K562 (cell line): ENCODE data around the gene RPTOR. TPM values are rescaled to one million over a fixed set of nuclear protein-coding genes. Genes with fewer than 3 reads are reported as not detected.

Source experiments
- ATAC-seq: fragments of 200-7000 bp; cut with Tn5 transposase; 3 replicates; pipeline ENCODE4 v1.9.1; 2020; ENCODE audit warnings: moderate library complexity
- BruUV-seq: library from RNA; stranded (reverse); fragments of 400-500 nt; replicated peaks from 2 replicates; lab custom pipeline; 2021; lab: Mats Ljungman, UMichigan
- CTCF ChIA-PET: fragments of 300-600 bp; formaldehyde crosslinking; extraction: SDS; loops from one replicate; lab custom pipeline; 2021; ENCODE audit warnings: low intra/inter-chr PET ratio; lab: Yijun Ruan, JAX
- POLR2A ChIA-PET: fragments of 300-600, 350-650 bp; sonication (Branson Sonifier 250); formaldehyde crosslinking; extraction: SDS; loops from one replicate; lab custom pipeline; 2021; ENCODE audit warnings: antibody characterized with exemption, inconsistent platforms; lab: Yijun Ruan, JAX
- DNase-seq, 4 experiments: peaks; one replicate each; pipeline versions ENCODE4 v3.0.0 to v3.0.0-alpha.2; 2011 to 2018; ENCODE audit warnings: low spot score in 3 of 4, mixed read lengths in 3 of 4; ENCODE audit errors: extremely low read depth in 1 of 4
- FAIRE-seq: peaks from 2 replicates; lab custom pipeline; 2011; peaks lifted over from hg19 to GRCh38; lab: Jason Lieb, UNC
- H2AFZ ChIP-seq: 2 replicates; pipeline ENCODE4 v1.6.0; 2011; ENCODE audit warnings: low read depth, low read length, control low read depth, inconsistent platforms
- H3K27ac ChIP-seq: fragments of 200-600 bp; 3 replicates; pipeline ENCODE4 v1.8.0; 2011; ENCODE audit warnings: low read depth, mild to moderate bottlenecking, control low read depth, inconsistent platforms, low read length, moderate library complexity, mixed read lengths; ENCODE audit errors: extremely low read depth
- H3K27me3 ChIP-seq, 2 experiments: fragments of 300-600 bp in 1 of 2; 2 replicates in 1 of 2; 3 replicates in 1 of 2; pipeline versions ENCODE4 v1.6.0 to v1.8.0; 2011; ENCODE audit warnings: inconsistent platforms in 2 of 2, low read length in 2 of 2, mild to moderate bottlenecking in 1 of 2, mixed read lengths in 1 of 2, moderate library complexity in 1 of 2; ENCODE audit not compliant: control insufficient read depth in 2 of 2, insufficient read depth in 2 of 2
- H3K36me3 ChIP-seq: fragments of 300-600 bp; 3 replicates; pipeline ENCODE4 v1.8.0; 2011; ENCODE audit warnings: mild to moderate bottlenecking, low read length, inconsistent platforms; ENCODE audit not compliant: control insufficient read depth, insufficient read depth
- H3K4me1 ChIP-seq, 2 experiments: fragments of 200-600 bp in 1 of 2; replicated peaks in 1 of 2; 2 replicates in 1 of 2; 3 replicates in 1 of 2; pipeline versions ENCODE4 v1.5.1 to v1.8.0; 2011; ENCODE audit warnings: inconsistent platforms in 2 of 2, low read length in 2 of 2, mild to moderate bottlenecking in 1 of 2, mixed read lengths in 1 of 2, moderate library complexity in 1 of 2; ENCODE audit not compliant: control insufficient read depth in 2 of 2, insufficient read depth in 2 of 2
- H3K4me2 ChIP-seq: 2 replicates; pipeline ENCODE4 v1.6.1; 2011; ENCODE audit warnings: low read length, control low read depth, inconsistent platforms, mixed read lengths; ENCODE audit not compliant: insufficient read depth
- H3K4me3 ChIP-seq: fragments of 200-600 bp; sonication (generic), shearing (Covaris generic); 2 replicates; pipeline ENCODE4 v1.5.1; 2016; ENCODE audit warnings: control low read depth, inconsistent platforms
- H3K79me2 ChIP-seq: fragments of 200-600 bp; 3 replicates; pipeline ENCODE4 v1.8.0; 2011; ENCODE audit warnings: low read length, inconsistent platforms; ENCODE audit not compliant: control insufficient read depth, insufficient read depth
- H3K9ac ChIP-seq, 2 experiments: 2 replicates each; pipeline versions ENCODE4 v1.6.0 to v1.6.1; 2011; ENCODE audit warnings: low read depth in 2 of 2, low read length in 2 of 2, control low read depth in 1 of 2, inconsistent platforms in 1 of 2, mild to moderate bottlenecking in 1 of 2, mixed read lengths in 1 of 2; ENCODE audit not compliant: insufficient read depth in 1 of 2
- H3K9me1 ChIP-seq: one replicate; pipeline ENCODE4 v1.6.0; 2011; ENCODE audit warnings: inconsistent platforms, mild to moderate bottlenecking, low read length, moderate library complexity; ENCODE audit not compliant: control insufficient read depth, insufficient read depth
- H3K9me3 ChIP-seq: replicated peaks from 2 replicates; pipeline ENCODE4 v1.5.1; 2011; ENCODE audit warnings: low read depth, low read length, inconsistent platforms; ENCODE audit not compliant: control insufficient read depth, insufficient read depth
- H4K20me1 ChIP-seq: replicated peaks from 2 replicates; pipeline ENCODE4 v1.6.1; 2011; ENCODE audit warnings: low read length, inconsistent platforms, mixed read lengths; ENCODE audit not compliant: control insufficient read depth, insufficient read depth
- ATF3 ChIP-seq, 2 experiments: fragments of 450-650 bp in 1 of 2; sonication (generic) in 1 of 2; formaldehyde crosslinking in 1 of 2; IDR thresholded peaks in 1 of 2; conservative IDR thresholded peaks in 1 of 2; 2 replicates each; pipeline versions ENCODE4 v1.6.1 to v1.8.1; 2016 to 2023; ENCODE audit warnings: mild to moderate bottlenecking in 2 of 2, moderate library complexity in 2 of 2, inconsistent platforms in 1 of 2, missing genetic modification reagents in 1 of 2
- CBFA2T3 ChIP-seq: fragments of 450-650 bp; IDR thresholded peaks from 2 replicates; pipeline ENCODE4 v1.6.1; 2017
- HMGXB4 ChIP-seq: sonication (generic); formaldehyde crosslinking; IDR thresholded peaks from 2 replicates; pipeline ENCODE4 v1.8.1; 2023; ENCODE audit warnings: mild to moderate bottlenecking, missing genetic modification reagents
- MAFF ChIP-seq: IDR thresholded peaks from 2 replicates; pipeline ENCODE4 v1.6.1; 2012; ENCODE audit warnings: low read length, improper control_type of control experiment
- MAFK ChIP-seq: IDR thresholded peaks from 2 replicates; pipeline ENCODE4 v1.6.1; 2011; ENCODE audit warnings: low read length, improper control_type of control experiment
- MLLT1 ChIP-seq, 2 experiments: fragments of 450-650 bp; IDR thresholded peaks; 2 replicates each; pipeline ENCODE4 v1.6.1; 2016
- NFE2 ChIP-seq: IDR thresholded peaks from 2 replicates; pipeline ENCODE4 v1.6.1; 2014; ENCODE audit warnings: antibody characterized with exemption, low read depth
- NFE2L1 ChIP-seq: fragments of 450-650 bp; IDR thresholded peaks from 2 replicates; pipeline ENCODE4 v1.6.1; 2016; ENCODE audit warnings: missing genetic modification characterization, low read depth, mild to moderate bottlenecking, missing compliant biosample characterization, moderate library complexity, borderline replicate concordance
- SPI1 ChIP-seq: IDR thresholded peaks from 2 replicates; pipeline ENCODE4 v1.6.1; 2011; ENCODE audit warnings: low read depth, low read length, control low read depth, borderline replicate concordance
- ZNF384 ChIP-seq: IDR thresholded peaks from 2 replicates; pipeline ENCODE4 v1.6.1; 2012; ENCODE audit warnings: low read depth, low read length, improper control_type of control experiment
- ZNF436 ChIP-seq: fragments of 250-450, 450-650 bp; sonication (Bioruptor Pico); formaldehyde crosslinking; IDR thresholded peaks from 2 replicates; pipeline ENCODE4 v1.7.0; 2020; ENCODE audit warnings: mild to moderate bottlenecking
- WGBS: fragments of 100-300 bp; shearing (Covaris generic); methylation state at CpG from one replicate; pipeline ENCODE4 v1.1.6; 2016; ENCODE audit warnings: low coverage, mixed read lengths; ENCODE audit not compliant: insufficient coverage; ENCODE audit errors: missing lambda C conversion rate; 5-methylcytosine and 5-hydroxymethylcytosine counted together
- in situ Hi-C: fragments of 300-500 bp; cut with MboI; formaldehyde crosslinking; loops from 4 replicates; pipeline ENCODE4 v1.15.0; 2018; ENCODE audit warnings: inconsistent platforms, mixed read lengths
- intact Hi-C: fragments of 100-400 bp; cut with micrococcal nuclease; formaldehyde crosslinking; loops from 2 replicates; pipeline ENCODE4 v1.14.2; 2022
- polyA plus RNA-seq, 8 experiments: library from polyadenylated mRNA; depleted of rRNA in 4 of 8; stranded (reverse) in 5 of 8; unstranded in 3 of 8; fragments of >200 nt; fragmentation: Nextera tagmentation in 2 of 8; fragmentation: Illumina TruSeq in 1 of 8; extraction: Ambion mirVana in 2 of 8; extraction: Trizol in 1 of 8; gene quantifications; 2 replicates each; pipeline versions ENCODE4 v1.2.1 to v1.2.3, GENCODE V29; 2011 to 2014; ENCODE audit warnings: inconsistent platforms in 1 of 8, missing spikeins in 1 of 8
- total RNA-seq, 7 experiments: library from RNA; depleted of rRNA in 6 of 7; stranded (reverse); fragments of >200 nt in 6 of 7; fragmentation: Illumina TruSeq in 2 of 7; extraction: Trizol in 2 of 7; gene quantifications; 2 replicates each; pipeline versions ENCODE4 v1.2.1 to v1.2.3, GENCODE V29; 2011 to 2021; ENCODE audit warnings: low replicate concordance in 1 of 7

Gene RPTOR
- total and polyA plus RNA-seq, 9 of the 15 experiments (the other 6 are each of a cell fraction or from before 2014, with no cell fraction given) = 0.24 to 54.1 (median 10.2) TPM

GRCh38 chr17:80703142-80703478 lies 158.5 kb downstream of the RPTOR start:
- ChIA-PET POLR2A (interaction anchor here (0.6 to 1.5 kb wide), 3 partner anchors 14 to 849 kb away, joined by 3 read pairs; no protein-coding TSS in a partner anchor), CTCF (no interaction called here)
- Histone ChIP-seq H3K9me3 (no peaks in the 10 kb centered on the region), H3K27me3 (no peaks in the 10 kb centered on the region), H3K36me3 (peaks cover 6% of the 10 kb centered on the region; the same call in 1 of the 3 replicates), H2AFZ (no peak overlapping the region), H3K79me2 (peaks cover 50% of the 10 kb centered on the region), H4K20me1 (peaks cover 7% of the 10 kb centered on the region; the same call in 1 of the 2 replicates), H3K4me3 (no peak overlapping the region), H3K4me1 (peaks cover 0 to 12% of the 10 kb centered on the region in 2 experiments; a peak in 2 of 5 replicates), H3K9ac (no peak overlapping the region), H3K27ac (no peak overlapping the region), H3K9me1 (peaks cover 7% of the 10 kb centered on the region), H3K4me2 (no peak overlapping the region)
- ATAC-seq (no peak), FAIRE-seq (no peak), DNase-seq (no peak)
- 60% methylated on average over 8 of the region's 9 CpGs for WGBS
- in situ Hi-C loops (no loop called here), intact Hi-C loops (no loop called here)
- BruUV-seq = no TSS peak
- TF ChIP-seq ZNF436 (CRISPR knock-in tag) (no peak), SPI1 (0 out of 2 replicates have a peak, but pooled peaks have one; percentile 11), CBFA2T3 (no peak)

- H3K79me2 ChIP-seq = peaks cover 40% of the 10 kb centered on the region
- no peak overlapping the region for H3K27ac ChIP-seq
- FAIRE-seq = no peak
- intact Hi-C loops (no loop called here), in situ Hi-C loops (no loop called here)
- WGBS = 69% methylated on average over 3 of the region's 3 CpGs
- ChIA-PET POLR2A (interaction anchor here (1.2 to 1.5 kb wide), 2 partner anchors 14 to 15 kb away, joined by 3 read pairs; no protein-coding TSS in a partner anchor), CTCF (no interaction called here)
- H3K9ac ChIP-seq = no peak overlapping the region
- H3K4me2 ChIP-seq = no peak overlapping the region
- no peaks in the 10 kb centered on the region for H3K9me3 ChIP-seq
- peaks cover 6% of the 10 kb centered on the region; the same call in 1 of the 2 replicates for H4K20me1 ChIP-seq
- BruUV-seq = no TSS peak
- H3K4me1 ChIP-seq = peaks cover 0 to 14% of the 10 kb centered on the region in 2 experiments; a peak in 2 of 5 replicates
- H3K9me1 ChIP-seq = peaks cover 7% of the 10 kb centered on the region
- H2AFZ ChIP-seq = no peak overlapping the region
- H3K36me3 ChIP-seq = peaks cover 19% of the 10 kb centered on the region; the same call in 2 of the 3 replicates
- ATAC-seq = no peak
- no peak for DNase-seq
- no peaks in the 10 kb centered on the region for H3K27me3 ChIP-seq
- H3K4me3 ChIP-seq = no peak overlapping the region
- TF ChIP-seq MAFK (peak; percentile 76; the same call in 1 of the 2 replicates), HMGXB4 (no peak), NFE2 (peak; percentile 73), ZNF384 (no peak), NFE2L1 (tag) (peak; percentile 76; the same call in 1 of the 2 replicates), MAFF (peak; percentile 86), ATF3 (IDR thresholded peaks at IDR 0.05) (peak; percentile 47), ATF3 (CRISPR knock-in tag; conservative IDR thresholded peaks at IDR 0.05) (no peak), MLLT1 (IDR thresholded peaks at IDR 0.05) (no peak)
These were observed 159.8 kb downstream of the RPTOR start for GRCh38 chr17:80704381-80704819.
